22Rv1 (cell line): ENCODE results near the gene SNX21.
"Not testable (repeated sequence)": the region's sequence is repeated elsewhere in the genome, so short reads cannot be mapped to it uniquely, and the experiment has no call there.

ENCODE experiments used
- H3K27ac ChIP-seq: fragments of 450-650 bp; 2 replicates; pipeline ENCODE4 v1.5.1; 2017
- CTCF ChIP-seq: fragments of 450-650 bp; IDR thresholded peaks from 2 replicates; pipeline ENCODE4 v1.5.1; 2017; ENCODE audit warnings: mild to moderate bottlenecking
- ZFX ChIP-seq: fragments of 450-650 bp; IDR thresholded peaks from 2 replicates; pipeline ENCODE4 v1.6.1; 2017; ENCODE audit warnings: antibody characterized with exemption, borderline replicate concordance

The SNX21 gene

DNA sequence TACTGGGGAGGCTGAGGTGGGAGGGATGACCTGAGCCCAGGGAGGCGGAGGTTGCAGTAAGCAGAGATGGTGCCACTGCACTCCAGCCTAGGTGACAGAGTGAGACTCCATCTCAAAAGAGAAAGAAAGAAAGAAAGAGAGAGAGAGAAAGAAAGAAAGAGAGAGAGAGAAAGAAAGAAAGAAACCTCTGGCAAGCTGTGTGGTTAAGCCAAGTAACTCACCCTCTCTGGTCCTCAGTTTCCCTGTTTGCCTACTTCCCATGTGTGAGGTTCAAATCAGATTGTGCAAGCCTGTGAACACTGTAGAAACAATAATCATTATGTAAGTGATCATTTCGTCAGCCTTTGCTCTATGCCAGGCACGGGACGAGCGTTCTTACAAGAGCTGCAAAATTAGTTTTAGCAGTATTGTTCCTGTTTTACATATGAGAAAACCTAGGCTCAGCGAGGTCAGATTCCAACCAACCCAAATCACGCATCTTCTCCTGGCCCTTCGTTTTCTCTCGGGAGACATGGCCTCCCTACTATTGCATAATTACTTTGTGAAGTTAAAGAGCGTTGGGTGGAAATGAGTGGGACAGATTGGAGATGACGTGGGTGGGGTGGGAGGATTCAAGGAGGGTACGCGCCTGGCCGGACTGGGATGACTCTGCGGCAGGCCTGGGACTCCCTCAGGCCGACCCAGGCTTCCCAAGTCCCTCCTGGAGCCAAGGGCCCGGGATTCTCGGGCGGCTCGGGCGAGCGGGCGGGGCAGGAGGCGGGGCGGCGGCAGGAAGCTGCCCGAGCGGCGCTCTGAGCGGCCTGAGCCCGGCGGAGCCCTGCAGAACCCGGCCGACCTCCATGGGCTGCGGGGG is at the start of gene SNX21:
SNX21 (plus strand) TSS at position 770 of the 853 bp plus-strand sequence. CDS start 121 bp downstream, outside the sequence.
- peak within 1 kb of the TSS; percentile 54 for H3K27ac ChIP-seq
- TF ChIP-seq CTCF = no peak

- H3K27ac ChIP-seq = no peak overlapping the region
Observed at GRCh38 chr20:45788351-45788750, 45.2 kb upstream of the SNX21 start.

GRCh38 chr20:45792317-45793118 is 41.1 kb upstream of the SNX21 start:
- H3K27ac ChIP-seq = peak overlapping the region; percentile 63
- no peak for TF ChIP-seq ZFX
- TF ChIP-seq CTCF = no peak

More at GRCh38 chr20:45788351-45788750, 45.2 kb upstream of the SNX21 start:
- no peak for TF ChIP-seq CTCF
- TF ChIP-seq ZFX = no peak

DNA sequence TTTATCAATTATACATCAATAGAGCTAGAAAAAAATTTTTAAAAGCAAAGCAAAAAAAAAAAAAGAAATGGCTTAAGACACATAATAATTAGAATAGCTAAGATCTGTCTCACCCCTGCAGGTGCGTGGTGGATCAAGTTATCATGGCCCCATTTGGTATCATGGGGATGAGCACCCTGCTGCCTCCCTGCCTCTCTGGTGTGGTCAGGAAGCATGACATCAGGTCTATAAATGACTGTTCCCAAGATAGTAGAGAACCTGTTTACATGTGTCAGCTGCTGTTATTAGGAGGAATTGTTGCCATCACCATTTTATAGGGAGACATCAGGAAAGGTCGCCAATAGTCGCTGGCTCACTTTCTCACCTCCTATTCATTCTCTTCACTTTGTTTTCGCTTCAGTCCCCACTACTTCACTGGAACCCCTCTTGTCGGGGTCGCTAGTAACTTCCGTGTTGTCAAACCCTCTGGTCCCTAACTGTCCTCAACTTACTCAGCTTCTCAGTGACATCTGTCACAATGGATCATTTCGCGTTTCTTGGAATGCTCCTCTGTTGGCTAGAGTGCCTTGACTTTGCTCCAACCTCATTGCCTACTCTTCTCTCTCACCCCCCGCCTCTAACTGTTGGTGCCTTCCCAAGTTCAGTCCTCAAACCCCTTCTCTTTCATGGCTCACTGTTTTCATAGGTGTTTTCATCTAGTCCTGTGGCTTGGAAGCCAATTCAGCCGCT is 37.1 kb upstream of the SNX21 start:
- no peak overlapping the region for H3K27ac ChIP-seq
- TF ChIP-seq CTCF (no peak), ZFX (no peak)

- not testable (repeated sequence) for H3K27ac ChIP-seq
Observed at GRCh38 chr20:45797510-45797909, 36.1 kb upstream of the SNX21 start.

DNA sequence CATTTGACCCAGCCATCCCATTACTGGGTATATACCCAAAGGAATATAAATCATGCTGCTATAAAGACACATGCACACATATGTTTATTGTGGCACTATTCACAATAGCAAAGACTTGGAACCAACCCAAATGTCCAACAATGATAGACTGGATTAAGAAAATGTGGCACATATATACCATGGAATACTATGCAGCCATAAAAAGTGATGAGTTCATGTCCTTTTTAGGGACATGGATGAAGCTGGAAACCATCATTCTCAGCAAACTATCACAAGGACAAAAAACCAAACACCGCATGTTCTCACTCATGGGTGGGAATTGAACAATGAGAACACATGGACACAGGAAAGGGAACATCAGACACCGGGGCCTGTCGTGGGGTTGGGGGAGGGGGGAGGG is 35.6 kb upstream of the SNX21 start:
- not testable (repeated sequence) for H3K27ac ChIP-seq

GRCh38 chr20:45798935-45799642 is 34.5 kb upstream of the SNX21 start:
- TF ChIP-seq ZFX (no peak), CTCF (peak; percentile 83)
- no peak overlapping the region for H3K27ac ChIP-seq
